HG02840 (cell line): ENCODE results near the gene SUPT20HL1.
"Not testable (repeated sequence)": the region's sequence is repeated elsewhere in the genome, so short reads cannot be mapped to it uniquely, and the experiment has no call there.

Experiments
- ATAC-seq: cut with Tn5 transposase; IDR thresholded peaks from one replicate; pipeline ENCODE4 v1.9.1; 2021; ENCODE audit warnings: mild to moderate bottlenecking, moderate library complexity, moderate number of reproducible peaks; ENCODE audit not compliant: unreplicated experiment, low FRiP score

The SUPT20HL1 gene

GRCh38 chrX:24362089-24362745, 1.8 kb downstream of the SUPT20HL1 start:
- not testable (repeated sequence) for ATAC-seq

GRCh38 chrX:24363432-24364181, 3.2 kb downstream of the SUPT20HL1 start:
- ATAC-seq = not testable (repeated sequence)

- ATAC-seq = no peak
These were observed 3.9 kb downstream of the SUPT20HL1 start for GRCh38 chrX:24364326-24364725.

- ATAC-seq = no peak
These were observed 4.6 kb downstream of the SUPT20HL1 start for GRCh38 chrX:24364851-24365538.

GRCh38 chrX:24366762-24367400, 6.4 kb downstream of the SUPT20HL1 start:
- not testable (repeated sequence) for ATAC-seq

- no peak for ATAC-seq
These were observed 9.4 kb downstream of the SUPT20HL1 start for GRCh38 chrX:24369816-24370215.

- no peak for ATAC-seq
These were observed 11.0 kb downstream of the SUPT20HL1 start for GRCh38 chrX:24371391-24371972.

- ATAC-seq = no peak
These were observed 11.8 kb downstream of the SUPT20HL1 start for GRCh38 chrX:24372021-24372763.

- no peak for ATAC-seq
These were observed 15.2 kb downstream of the SUPT20HL1 start for GRCh38 chrX:24375600-24376131.

GRCh38 chrX:24376403-24376802, 16.0 kb downstream of the SUPT20HL1 start:
- no peak for ATAC-seq

GRCh38 chrX:24377195-24377594, 16.8 kb downstream of the SUPT20HL1 start:
- ATAC-seq = no peak

GRCh38 chrX:24377911-24378468, 17.6 kb downstream of the SUPT20HL1 start:
- ATAC-seq = no peak

GRCh38 chrX:24378706-24379105, 18.3 kb downstream of the SUPT20HL1 start:
- no peak for ATAC-seq

- ATAC-seq = no peak
These were observed 20.1 kb downstream of the SUPT20HL1 start for GRCh38 chrX:24380262-24381187.

GRCh38 chrX:24382315-24382714, 21.9 kb downstream of the SUPT20HL1 start:
- ATAC-seq = not testable (repeated sequence)

- ATAC-seq = no peak
These were observed 27.3 kb downstream of the SUPT20HL1 start for GRCh38 chrX:24387724-24388123.

GRCh38 chrX:24391389-24391788, 30.9 kb downstream of the SUPT20HL1 start:
- no peak for ATAC-seq

GRCh38 chrX:24391843-24392242, 31.4 kb downstream of the SUPT20HL1 start:
- ATAC-seq = no peak
